Coronary artery (tissue), 2 donors: ENCODE measurements around the gene SH3PXD2B.

Experiments used
- DNase-seq: peaks from one replicate; pipeline ENCODE4 v3.0.0-alpha.2; 2017; ENCODE audit warnings: low spot score
- H3K27ac ChIP-seq, 2 donors: fragments of 200-600 bp; sonication (generic); one replicate each; pipeline ENCODE4 v1.5.1; 2016 to 2019
- H3K4me3 ChIP-seq: fragments of 200-600 bp; sonication (generic); 2 replicates; pipeline ENCODE4 v1.5.1; 2016; ENCODE audit warnings: mild to moderate bottlenecking, moderate library complexity
- CTCF ChIP-seq: fragments of 200-600 bp; sonication (generic); IDR thresholded peaks from one replicate; pipeline ENCODE4 v1.5.1; 2019; ENCODE audit warnings: antibody characterized with exemption

Gene SH3PXD2B

GRCh38 chr5:172385707-172386106 is 68.6 kb downstream of the SH3PXD2B start:
- TF ChIP-seq CTCF = no peak
- DNase-seq = peak; percentile 54
- Histone ChIP-seq H3K27ac (no peak overlapping the region), H3K4me3 (no peak overlapping the region)

GRCh38 chr5:172385010-172385563 is 69.2 kb downstream of the SH3PXD2B start:
- TF ChIP-seq CTCF = no peak
- peak; percentile 56 for DNase-seq
- no peak overlapping the region for H3K27ac ChIP-seq
- H3K4me3 ChIP-seq = no peak overlapping the region

- Histone ChIP-seq H3K27ac (no peak overlapping the region), H3K4me3 (no peak overlapping the region)
- TF ChIP-seq CTCF = no peak
- no peak for DNase-seq
Measured at GRCh38 chr5:172383191-172383802, 71.0 kb downstream of the SH3PXD2B start.

- peak; percentile 82 for DNase-seq
- TF ChIP-seq CTCF = no peak
- Histone ChIP-seq H3K27ac (peak overlapping the region in 1 of 2 donors; percentile 65), H3K4me3 (peak overlapping the region; percentile 44)
Measured at GRCh38 chr5:172380987-172381643, 73.2 kb downstream of the SH3PXD2B start.

GRCh38 chr5:172380301-172380986 is 73.9 kb downstream of the SH3PXD2B start:
- H3K4me3 ChIP-seq = no peak overlapping the region
- H3K27ac ChIP-seq = no peak overlapping the region
- no peak for TF ChIP-seq CTCF
- DNase-seq = no peak

GRCh38 chr5:172379481-172379880 is 74.8 kb downstream of the SH3PXD2B start:
- H3K27ac ChIP-seq = no peak overlapping the region
- no peak for TF ChIP-seq CTCF
- no peak overlapping the region for H3K4me3 ChIP-seq
- DNase-seq = no peak
